Ishikawa (cell line): ENCODE data around the gene TRIM62.

Experiments
- CEBPB ChIP-seq: IDR thresholded peaks from 2 replicates; pipeline ENCODE4 v1.6.1; 2012
- CREB1 ChIP-seq: IDR thresholded peaks from 2 replicates; pipeline ENCODE4 v1.6.1; 2012; ENCODE audit warnings: low read depth
- EGR1 ChIP-seq: IDR thresholded peaks from 2 replicates; pipeline ENCODE4 v1.6.1; 2012
- EP300 ChIP-seq: IDR thresholded peaks from 2 replicates; pipeline ENCODE4 v1.6.1; 2012; ENCODE audit warnings: borderline replicate concordance
- FOXM1 ChIP-seq: IDR thresholded peaks from 2 replicates; pipeline ENCODE4 v1.6.1; 2012; ENCODE audit warnings: low read depth, borderline replicate concordance
- NFIC ChIP-seq: IDR thresholded peaks from 2 replicates; pipeline ENCODE4 v1.6.1; 2012
- RAD21 ChIP-seq: IDR thresholded peaks from 2 replicates; pipeline ENCODE4 v1.6.1; 2012; ENCODE audit warnings: low read depth
- TAF1 ChIP-seq: IDR thresholded peaks from 2 replicates; pipeline ENCODE4 v1.6.1; 2012; ENCODE audit warnings: low read depth, mild to moderate bottlenecking
- TCF12 ChIP-seq: IDR thresholded peaks from 2 replicates; pipeline ENCODE4 v1.6.1; 2012; ENCODE audit warnings: low read depth
- TEAD4 ChIP-seq: IDR thresholded peaks from 2 replicates; pipeline ENCODE4 v1.6.1; 2012
- YY1 ChIP-seq: IDR thresholded peaks from 2 replicates; pipeline ENCODE4 v1.6.1; 2012; ENCODE audit warnings: low read depth
- ZBTB7A ChIP-seq: IDR thresholded peaks from 2 replicates; pipeline ENCODE4 v1.6.1; 2012; ENCODE audit warnings: low read depth
- TF ChIP-seq, protein P1 (sequence below): IDR thresholded peaks from 2 replicates; pipeline ENCODE4 v1.6.1; 2012; ENCODE audit warnings: low read depth, mild to moderate bottlenecking
- TF ChIP-seq, protein P2 (sequence below): IDR thresholded peaks from 2 replicates; pipeline ENCODE4 v1.6.1; 2012
- TF ChIP-seq, protein P3 (sequence below): IDR thresholded peaks from 2 replicates; pipeline ENCODE4 v1.6.1; 2012

The TRIM62 gene

DNA sequence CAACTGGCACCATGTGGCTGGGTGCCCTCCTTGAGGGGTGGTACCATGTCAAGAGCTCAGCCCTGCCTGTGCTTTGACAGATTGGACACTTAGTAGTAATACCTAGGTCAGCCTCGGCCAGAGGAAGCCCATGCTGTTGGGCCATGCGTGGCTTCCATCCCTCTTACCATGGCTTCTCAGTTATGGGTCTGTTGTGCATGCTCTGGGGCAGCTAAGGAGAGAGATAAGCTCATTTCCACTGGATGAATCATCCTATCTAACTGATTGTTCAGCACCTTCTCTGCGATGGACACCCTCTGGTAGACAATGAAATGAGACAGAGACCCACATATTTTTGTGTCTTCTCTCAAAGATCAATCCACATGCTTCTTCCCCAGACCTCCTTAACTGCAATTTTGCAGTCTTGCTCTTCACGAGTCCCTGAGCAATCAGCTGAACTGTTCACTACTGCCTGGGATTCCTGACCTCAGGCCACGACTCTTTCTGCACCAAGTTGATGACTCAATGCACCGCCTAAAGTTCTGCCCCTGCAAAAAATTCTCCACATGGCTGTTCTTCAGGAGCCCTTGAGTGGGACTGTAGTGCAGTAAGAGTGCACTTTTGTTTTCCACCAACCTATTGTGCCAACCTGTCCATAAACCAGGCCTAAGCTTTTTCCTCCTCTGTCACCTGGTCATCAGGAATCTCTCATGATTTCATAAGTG is 6.9 kb upstream of the TRIM62 start:
- TF ChIP-seq TEAD4, result no peak
- TF ChIP-seq, protein P1, sequence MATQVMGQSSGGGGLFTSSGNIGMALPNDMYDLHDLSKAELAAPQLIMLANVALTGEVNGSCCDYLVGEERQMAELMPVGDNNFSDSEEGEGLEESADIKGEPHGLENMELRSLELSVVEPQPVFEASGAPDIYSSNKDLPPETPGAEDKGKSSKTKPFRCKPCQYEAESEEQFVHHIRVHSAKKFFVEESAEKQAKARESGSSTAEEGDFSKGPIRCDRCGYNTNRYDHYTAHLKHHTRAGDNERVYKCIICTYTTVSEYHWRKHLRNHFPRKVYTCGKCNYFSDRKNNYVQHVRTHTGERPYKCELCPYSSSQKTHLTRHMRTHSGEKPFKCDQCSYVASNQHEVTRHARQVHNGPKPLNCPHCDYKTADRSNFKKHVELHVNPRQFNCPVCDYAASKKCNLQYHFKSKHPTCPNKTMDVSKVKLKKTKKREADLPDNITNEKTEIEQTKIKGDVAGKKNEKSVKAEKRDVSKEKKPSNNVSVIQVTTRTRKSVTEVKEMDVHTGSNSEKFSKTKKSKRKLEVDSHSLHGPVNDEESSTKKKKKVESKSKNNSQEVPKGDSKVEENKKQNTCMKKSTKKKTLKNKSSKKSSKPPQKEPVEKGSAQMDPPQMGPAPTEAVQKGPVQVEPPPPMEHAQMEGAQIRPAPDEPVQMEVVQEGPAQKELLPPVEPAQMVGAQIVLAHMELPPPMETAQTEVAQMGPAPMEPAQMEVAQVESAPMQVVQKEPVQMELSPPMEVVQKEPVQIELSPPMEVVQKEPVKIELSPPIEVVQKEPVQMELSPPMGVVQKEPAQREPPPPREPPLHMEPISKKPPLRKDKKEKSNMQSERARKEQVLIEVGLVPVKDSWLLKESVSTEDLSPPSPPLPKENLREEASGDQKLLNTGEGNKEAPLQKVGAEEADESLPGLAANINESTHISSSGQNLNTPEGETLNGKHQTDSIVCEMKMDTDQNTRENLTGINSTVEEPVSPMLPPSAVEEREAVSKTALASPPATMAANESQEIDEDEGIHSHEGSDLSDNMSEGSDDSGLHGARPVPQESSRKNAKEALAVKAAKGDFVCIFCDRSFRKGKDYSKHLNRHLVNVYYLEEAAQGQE, result no peak
- TF ChIP-seq FOXM1, result no peak
- TF ChIP-seq YY1, result no peak
- no peak for TF ChIP-seq ZBTB7A
- TF ChIP-seq CEBPB, result no peak
- no peak for TF ChIP-seq RAD21
- TF ChIP-seq, protein P2, sequence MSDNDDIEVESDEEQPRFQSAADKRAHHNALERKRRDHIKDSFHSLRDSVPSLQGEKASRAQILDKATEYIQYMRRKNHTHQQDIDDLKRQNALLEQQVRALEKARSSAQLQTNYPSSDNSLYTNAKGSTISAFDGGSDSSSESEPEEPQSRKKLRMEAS, result no peak
- no peak for TF ChIP-seq EP300
- TF ChIP-seq, protein P3, sequence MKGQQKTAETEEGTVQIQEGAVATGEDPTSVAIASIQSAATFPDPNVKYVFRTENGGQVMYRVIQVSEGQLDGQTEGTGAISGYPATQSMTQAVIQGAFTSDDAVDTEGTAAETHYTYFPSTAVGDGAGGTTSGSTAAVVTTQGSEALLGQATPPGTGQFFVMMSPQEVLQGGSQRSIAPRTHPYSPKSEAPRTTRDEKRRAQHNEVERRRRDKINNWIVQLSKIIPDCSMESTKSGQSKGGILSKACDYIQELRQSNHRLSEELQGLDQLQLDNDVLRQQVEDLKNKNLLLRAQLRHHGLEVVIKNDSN, result no peak
- no peak for TF ChIP-seq EGR1
- TF ChIP-seq TCF12, result no peak
- no peak for TF ChIP-seq NFIC
- TF ChIP-seq CREB1, result no peak
- TF ChIP-seq TAF1, result no peak

DNA sequence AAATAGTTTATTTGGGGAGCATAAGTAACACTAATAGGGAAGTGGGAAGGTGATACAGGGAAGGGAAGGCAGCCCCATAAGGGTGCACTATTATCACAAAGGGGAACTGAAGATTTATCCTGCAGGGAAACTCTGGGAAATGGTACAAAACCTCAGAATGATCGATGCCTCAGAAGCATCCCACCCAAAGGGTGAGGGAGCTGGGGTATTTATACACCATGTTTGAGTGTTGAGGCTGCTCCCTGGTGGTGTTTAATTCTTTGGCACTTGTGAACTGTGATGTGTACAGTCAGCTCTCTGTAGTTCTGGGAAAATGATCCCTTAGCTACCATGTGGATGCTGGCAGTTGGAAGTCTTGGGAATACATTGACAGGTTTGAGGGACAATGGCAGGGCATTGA is 5.1 kb upstream of the TRIM62 start:
- no peak for TF ChIP-seq TCF12
- TF ChIP-seq, protein P2, result no peak
- TF ChIP-seq CREB1, result no peak
- TF ChIP-seq RAD21, result no peak
- no peak for TF ChIP-seq ZBTB7A
- no peak for TF ChIP-seq EP300
- TF ChIP-seq YY1, result no peak

DNA sequence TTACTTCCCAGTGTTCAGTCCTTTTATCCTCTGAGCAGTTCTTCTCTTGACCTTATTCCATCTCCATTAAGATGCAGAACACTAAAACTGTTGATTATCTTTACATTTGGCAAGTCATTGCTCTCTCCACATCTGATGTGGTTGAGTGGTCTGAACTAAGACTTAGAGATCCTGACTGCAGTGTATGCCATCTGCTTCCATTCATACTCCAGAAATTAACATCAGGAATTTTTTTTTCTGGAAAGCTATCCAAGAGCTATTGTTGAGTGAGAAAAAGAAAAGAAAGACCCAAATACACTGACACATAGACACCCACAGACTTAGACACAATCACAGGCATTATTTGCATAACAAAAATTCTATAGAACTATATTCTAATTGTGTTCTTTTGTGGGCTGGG is 3.7 kb upstream of the TRIM62 start:
- TF ChIP-seq TCF12 (no peak), EGR1 (no peak), TEAD4 (no peak), ZBTB7A (no peak), RAD21 (no peak), EP300 (no peak), TAF1 (no peak)
- TF ChIP-seq, protein P3, result no peak

DNA sequence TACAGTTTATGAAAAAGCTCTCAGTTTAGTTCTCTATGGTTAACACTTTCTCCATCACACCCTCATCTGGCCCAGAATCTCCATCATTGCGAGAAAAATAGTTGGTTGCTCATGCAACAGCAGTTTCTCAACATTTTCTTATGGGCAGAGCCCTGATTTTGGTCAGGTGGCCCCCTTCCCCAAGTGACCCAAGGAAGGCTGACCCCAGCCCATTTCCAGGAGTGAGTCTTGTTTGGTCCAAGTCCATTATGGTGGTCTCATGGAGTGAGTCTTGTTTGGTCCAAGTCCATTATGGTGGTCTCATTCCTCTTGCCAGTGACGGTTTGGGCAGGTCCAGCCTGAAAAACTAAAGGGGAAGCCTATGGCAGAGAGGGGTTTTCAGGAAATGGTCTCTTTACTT is 1.5 kb upstream of the TRIM62 start:
- TF ChIP-seq, protein P2, result no peak
- TF ChIP-seq ZBTB7A, result no peak
- TF ChIP-seq TCF12, result no peak
- TF ChIP-seq, protein P3, result no peak
- TF ChIP-seq, protein P1, result no peak
- TF ChIP-seq CEBPB, result no peak
- no peak for TF ChIP-seq EP300
- TF ChIP-seq NFIC, result no peak
- no peak for TF ChIP-seq FOXM1

DNA sequence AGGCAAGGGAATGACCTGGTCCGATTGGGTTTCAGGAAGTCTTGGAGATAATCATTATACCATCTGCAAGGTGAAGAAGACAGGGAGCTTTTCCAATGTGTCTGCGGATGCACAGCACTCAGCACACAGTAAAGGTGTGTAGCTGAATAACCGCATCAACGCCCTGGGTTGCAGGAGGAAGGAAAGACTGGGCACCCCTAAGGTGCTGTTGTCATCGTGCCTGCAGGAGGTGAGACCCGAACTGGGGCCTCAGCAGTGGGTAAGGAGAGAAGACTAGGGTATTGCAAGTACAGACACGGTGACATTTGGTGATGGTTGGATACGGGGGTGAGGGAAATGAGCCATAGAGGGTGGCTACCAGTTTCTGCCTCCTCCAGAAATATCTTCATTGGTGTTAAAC is 1.1 kb upstream of the TRIM62 start:
- TF ChIP-seq, protein P2, result no peak
- no peak for TF ChIP-seq EGR1
- no peak for TF ChIP-seq NFIC
- TF ChIP-seq, protein P3, result no peak
- no peak for TF ChIP-seq TCF12
- no peak for TF ChIP-seq TAF1
- TF ChIP-seq TEAD4, result no peak
- no peak for TF ChIP-seq RAD21
- no peak for TF ChIP-seq FOXM1
- TF ChIP-seq CEBPB, result no peak
- TF ChIP-seq YY1, result no peak
- no peak for TF ChIP-seq ZBTB7A
- TF ChIP-seq EP300, result no peak
